ENCODE data around the gene GSG1L. TPM values are rescaled to one million over a fixed set of nuclear protein-coding genes. Genes with fewer than 3 reads are reported as not detected.

GSG1L gene
- total RNA-seq, 4 donors from 2014 or later = not detected

DNA sequence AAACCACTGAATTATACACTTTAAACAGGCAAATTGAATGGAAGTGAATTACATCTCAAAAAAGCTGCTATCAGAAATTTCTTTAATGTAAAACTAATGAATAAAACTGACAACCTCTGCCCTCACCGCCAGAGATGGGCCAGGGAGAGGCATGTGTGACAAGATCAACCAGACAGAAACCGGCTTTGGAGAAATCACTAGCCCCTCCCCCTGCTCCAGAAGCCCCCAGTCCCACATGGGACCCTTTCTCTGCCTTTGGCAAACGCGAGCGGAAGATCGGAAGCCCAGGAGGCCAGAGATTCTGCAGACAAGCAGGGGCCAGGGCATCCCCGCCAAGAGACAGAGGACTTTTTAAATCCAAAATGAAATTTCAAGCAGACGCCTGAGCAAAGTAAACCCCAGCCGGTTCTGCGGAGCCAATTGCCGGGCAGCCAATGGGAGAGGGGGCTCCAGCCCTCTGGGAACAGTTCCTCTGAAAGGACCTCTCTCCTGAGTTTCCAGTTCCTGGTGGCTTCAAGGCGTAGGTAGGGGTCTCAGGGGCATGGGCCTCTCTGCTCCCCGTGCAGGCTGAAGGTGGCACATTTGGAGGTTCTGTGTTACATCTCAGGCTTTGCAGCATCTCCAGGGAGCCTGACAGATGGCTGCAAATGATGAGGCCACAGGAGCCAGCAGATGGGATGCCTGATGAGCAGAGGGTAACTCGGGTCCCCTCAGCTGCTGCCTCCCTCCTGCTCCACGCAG lies 118.1 kb downstream of the GSG1L start:
- TF ChIP-seq, protein P1, sequence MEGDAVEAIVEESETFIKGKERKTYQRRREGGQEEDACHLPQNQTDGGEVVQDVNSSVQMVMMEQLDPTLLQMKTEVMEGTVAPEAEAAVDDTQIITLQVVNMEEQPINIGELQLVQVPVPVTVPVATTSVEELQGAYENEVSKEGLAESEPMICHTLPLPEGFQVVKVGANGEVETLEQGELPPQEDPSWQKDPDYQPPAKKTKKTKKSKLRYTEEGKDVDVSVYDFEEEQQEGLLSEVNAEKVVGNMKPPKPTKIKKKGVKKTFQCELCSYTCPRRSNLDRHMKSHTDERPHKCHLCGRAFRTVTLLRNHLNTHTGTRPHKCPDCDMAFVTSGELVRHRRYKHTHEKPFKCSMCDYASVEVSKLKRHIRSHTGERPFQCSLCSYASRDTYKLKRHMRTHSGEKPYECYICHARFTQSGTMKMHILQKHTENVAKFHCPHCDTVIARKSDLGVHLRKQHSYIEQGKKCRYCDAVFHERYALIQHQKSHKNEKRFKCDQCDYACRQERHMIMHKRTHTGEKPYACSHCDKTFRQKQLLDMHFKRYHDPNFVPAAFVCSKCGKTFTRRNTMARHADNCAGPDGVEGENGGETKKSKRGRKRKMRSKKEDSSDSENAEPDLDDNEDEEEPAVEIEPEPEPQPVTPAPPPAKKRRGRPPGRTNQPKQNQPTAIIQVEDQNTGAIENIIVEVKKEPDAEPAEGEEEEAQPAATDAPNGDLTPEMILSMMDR (IDR thresholded peaks at IDR 0.05; ENCODE audit: low read depth) = no peak

DNA sequence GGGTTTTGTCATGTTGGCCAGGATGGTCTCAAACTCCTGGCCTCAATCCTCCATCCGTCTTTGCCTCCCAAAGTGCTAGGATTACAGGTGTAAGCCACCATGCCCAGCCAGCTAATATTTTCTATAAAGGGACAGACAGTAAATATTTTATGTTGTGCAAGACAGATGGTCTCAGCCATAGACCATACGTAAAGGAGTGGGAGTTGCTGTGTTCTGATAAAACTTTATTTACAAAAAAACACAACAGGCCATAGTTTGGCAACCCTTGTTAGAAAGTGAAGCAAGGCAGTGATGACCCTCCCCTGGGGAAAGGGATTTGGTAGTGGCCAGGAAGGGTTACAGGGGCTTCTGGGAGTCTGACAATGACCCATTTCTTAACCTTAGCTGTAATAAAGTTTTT lies 119.7 kb downstream of the GSG1L start:
- TF ChIP-seq, protein P1 (IDR thresholded peaks at IDR 0.05; ENCODE audit: low read depth) = no peak

DNA sequence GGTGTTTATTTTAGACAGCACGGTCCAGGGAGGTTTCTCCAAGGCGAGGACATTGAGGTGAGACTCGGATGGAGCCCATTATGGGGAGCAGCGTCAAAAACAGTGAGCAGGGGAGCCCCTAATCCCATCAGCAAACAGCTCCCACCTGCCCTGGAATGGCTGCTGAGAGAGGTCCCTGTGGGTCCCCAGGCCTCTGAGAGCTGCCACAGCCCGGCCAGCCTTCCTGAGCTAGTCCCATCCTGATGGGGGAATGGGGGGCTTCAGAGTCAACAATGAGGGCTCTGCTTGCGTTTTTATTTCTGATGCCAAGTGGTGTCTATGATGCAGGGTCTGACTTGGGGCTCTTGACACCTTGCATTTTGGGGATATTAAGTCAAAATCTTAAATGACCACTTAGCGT lies 128.4 kb downstream of the GSG1L start:
- TF ChIP-seq, protein P1 (IDR thresholded peaks at IDR 0.05; ENCODE audit: low read depth) = no peak

DNA sequence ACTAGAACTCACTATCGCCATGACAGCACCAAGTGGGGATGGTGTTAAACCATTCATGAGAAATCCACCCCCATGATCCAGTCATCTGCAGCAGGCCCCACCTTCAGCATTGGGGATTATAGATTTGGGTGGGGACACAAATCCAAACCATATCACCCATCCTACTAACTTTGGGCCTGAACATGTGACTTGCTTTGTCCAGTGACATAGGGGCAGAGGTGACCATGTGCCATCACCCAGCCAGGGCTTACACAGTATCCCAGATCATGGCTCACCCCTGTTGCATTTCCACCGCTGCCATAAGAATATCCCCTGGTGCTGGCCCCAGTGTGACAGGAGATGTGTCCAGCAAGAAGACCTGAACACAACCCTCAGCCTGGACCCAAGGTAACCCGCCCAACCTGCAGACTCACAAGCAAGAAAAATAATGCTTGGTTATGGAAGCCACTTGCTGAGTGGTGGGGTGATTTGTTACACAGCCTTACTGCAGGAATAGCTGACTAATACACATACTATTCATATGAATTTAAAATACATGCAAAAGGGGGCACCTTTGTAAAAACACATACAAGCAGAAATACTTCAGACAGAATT lies 130.9 kb downstream of the GSG1L start:
- TF ChIP-seq, protein P1 (IDR thresholded peaks at IDR 0.05; ENCODE audit: low read depth) = no peak

DNA sequence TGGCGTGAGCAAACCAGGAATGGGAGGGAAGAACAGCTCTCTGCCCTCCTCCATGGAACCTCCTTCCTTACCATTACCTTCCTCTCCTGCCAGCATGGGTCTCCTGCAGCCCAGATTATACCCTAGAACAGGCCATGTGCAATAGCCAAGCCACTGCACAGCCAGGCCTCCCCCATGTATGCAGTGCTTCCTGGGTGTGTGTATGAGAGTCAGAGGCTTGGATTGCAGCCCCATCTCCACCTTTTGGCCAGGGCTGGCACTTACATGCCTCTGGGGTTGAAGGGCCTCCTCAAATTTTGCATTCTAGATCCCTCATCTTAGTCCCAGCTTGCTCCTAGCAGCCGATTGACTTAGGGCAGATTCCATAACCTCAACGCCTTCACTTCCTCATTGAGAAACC lies 133.7 kb downstream of the GSG1L start:
- TF ChIP-seq, protein P1 (IDR thresholded peaks at IDR 0.05; ENCODE audit: low read depth) = no peak

DNA sequence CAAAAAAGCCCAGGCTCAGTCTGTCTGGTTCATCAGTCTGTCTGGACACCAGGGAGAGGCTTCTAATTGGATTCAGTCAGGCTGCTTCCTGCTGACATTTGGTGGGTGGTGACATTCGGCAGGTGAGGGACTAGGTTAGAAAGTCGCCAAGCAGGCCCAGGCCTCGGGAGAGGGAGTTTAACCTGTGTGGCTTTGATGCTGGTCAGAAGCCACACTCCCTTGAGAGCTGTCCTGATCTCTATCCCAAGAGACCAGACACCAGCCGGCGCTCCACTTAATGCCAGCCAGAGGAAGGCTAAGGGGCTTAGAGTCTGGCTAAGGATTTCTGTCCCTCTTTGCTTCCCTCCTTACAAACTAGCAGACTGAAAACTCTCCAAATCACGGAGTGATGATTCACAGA lies 135.0 kb downstream of the GSG1L start:
- TF ChIP-seq, protein P1 (IDR thresholded peaks at IDR 0.05; ENCODE audit: low read depth) = no peak

DNA sequence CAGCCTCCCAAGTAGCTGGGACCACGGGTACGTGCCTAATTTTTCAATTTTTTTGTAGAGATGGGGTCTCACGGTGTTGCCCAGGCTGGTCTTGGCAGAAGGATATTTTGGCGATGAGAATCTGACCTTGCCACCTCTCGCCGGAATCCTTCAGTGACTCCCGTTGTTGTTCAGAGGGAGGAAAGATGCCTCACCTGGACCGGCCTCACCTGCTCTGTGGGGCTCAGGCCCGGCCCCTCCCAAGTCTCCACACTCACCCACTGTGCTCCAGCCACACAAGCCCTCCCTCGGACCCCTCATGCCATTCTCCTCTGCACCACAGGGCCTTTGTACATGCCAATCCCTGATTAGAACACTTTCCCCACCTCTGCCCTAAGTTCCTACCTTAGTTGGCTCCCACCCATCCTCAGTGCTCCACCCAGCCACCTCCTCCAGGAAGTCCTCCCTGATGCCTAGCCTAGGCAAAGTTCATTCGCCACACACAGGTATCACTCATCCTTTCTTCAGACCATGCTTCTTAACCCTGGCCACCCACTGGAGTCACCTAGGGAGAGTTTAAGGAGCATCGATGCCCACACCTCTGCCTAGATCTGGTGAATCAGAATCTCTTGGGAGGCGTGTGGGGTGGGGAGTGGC lies 136.1 kb downstream of the GSG1L start:
- TF ChIP-seq, protein P1 (IDR thresholded peaks at IDR 0.05; ENCODE audit: low read depth) = no peak
